Brain microvascular endothelial cell (primary cell): ENCODE results near the gene RXRA.
A peak's percentile ranks its signal among the peaks of the same experiment; 100 is the strongest.

Experiments
- DNase-seq: peaks from one replicate; pipeline ENCODE4 v3.0.0-alpha.2; 2020
- H3K27ac ChIP-seq: fragments of 250-450 bp; sonication (Bioruptor Pico); 2 replicates; pipeline ENCODE4 v1.5.1; 2020; ENCODE audit warnings: mild to moderate bottlenecking, moderate library complexity
- H3K27me3 ChIP-seq: fragments of 250-450 bp; sonication (Bioruptor Pico); replicated peaks from 2 replicates; pipeline ENCODE4 v1.5.1; 2020; ENCODE audit warnings: mild to moderate bottlenecking
- H3K36me3 ChIP-seq: fragments of 250-450 bp; sonication (Bioruptor Pico); replicated peaks from 2 replicates; pipeline ENCODE4 v1.5.1; 2020; ENCODE audit warnings: mild to moderate bottlenecking
- H3K4me3 ChIP-seq: 2 replicates; pipeline ENCODE4 v1.5.1; 2011; ENCODE audit warnings: low read depth, mild to moderate bottlenecking, control low read depth, low read length, moderate library complexity
- CTCF ChIP-seq: IDR thresholded peaks from 2 replicates; pipeline ENCODE4 v1.5.1; 2011; ENCODE audit warnings: low read depth, mild to moderate bottlenecking, moderate library complexity, low read length, control low read depth, inconsistent platforms; ENCODE audit errors: missing control alignments
- in situ Hi-C: cut with HindIII; loops from 2 replicates; pipeline ENCODE4 v1.10.0; 2017; ENCODE audit warnings: low sequenced_read_pairs, low pct_ligation_motif_present

The RXRA gene

GRCh38 chr9:134291961-134292871 is 34.0 kb upstream of the RXRA start:
- in situ Hi-C loops = no loop called here
- no peak for TF ChIP-seq CTCF
- no peak overlapping the region for H3K27ac ChIP-seq
- no peaks in the 10 kb centered on the region for H3K27me3 ChIP-seq
- H3K4me3 ChIP-seq = no peak overlapping the region
- no peak for DNase-seq
- H3K36me3 ChIP-seq = no peaks in the 10 kb centered on the region

GRCh38 chr9:134293031-134293521 is 33.2 kb upstream of the RXRA start:
- Histone ChIP-seq H3K4me3 (no peak overlapping the region), H3K36me3 (no peaks in the 10 kb centered on the region), H3K27ac (no peak overlapping the region), H3K27me3 (no peaks in the 10 kb centered on the region)
- in situ Hi-C loops = no loop called here
- no peak for TF ChIP-seq CTCF
- DNase-seq = no peak

GRCh38 chr9:134293611-134294152 is 32.6 kb upstream of the RXRA start:
- no peak for TF ChIP-seq CTCF
- H3K4me3 ChIP-seq = no peak overlapping the region
- H3K27ac ChIP-seq = no peak overlapping the region
- no peak for DNase-seq
- in situ Hi-C loops = no loop called here
- no peaks in the 10 kb centered on the region for H3K36me3 ChIP-seq
- H3K27me3 ChIP-seq = no peaks in the 10 kb centered on the region

- peak; percentile 24 for DNase-seq
- no peak overlapping the region for H3K27ac ChIP-seq
- in situ Hi-C loops = no loop called here
- no peak overlapping the region for H3K4me3 ChIP-seq
- no peaks in the 10 kb centered on the region for H3K27me3 ChIP-seq
- TF ChIP-seq CTCF = no peak
- H3K36me3 ChIP-seq = no peaks in the 10 kb centered on the region
These were observed 31.8 kb upstream of the RXRA start for GRCh38 chr9:134294153-134295071.

- no peak overlapping the region for H3K4me3 ChIP-seq
- no peak overlapping the region for H3K27ac ChIP-seq
- DNase-seq = no peak
- TF ChIP-seq CTCF = no peak
- no peaks in the 10 kb centered on the region for H3K36me3 ChIP-seq
- in situ Hi-C loops = no loop called here
- no peaks in the 10 kb centered on the region for H3K27me3 ChIP-seq
These were observed 31.0 kb upstream of the RXRA start for GRCh38 chr9:134295101-134295745.
